GM12878 (cell line): Measurements from ENCODE around the gene LMX1A.

Experiments
- CBFB ChIP-seq: IDR thresholded peaks from 2 replicates; pipeline ENCODE4 v1.6.1; 2016; ENCODE audit warnings: antibody characterized with exemption, low read depth
- EP300 ChIP-seq, 2 experiments: fragments of 150-350 bp in 1 of 2; IDR thresholded peaks; 2 replicates each; pipeline ENCODE4 v1.6.1; 2011 to 2012; ENCODE audit warnings: low read depth in 2 of 2, low read length in 2 of 2, borderline replicate concordance in 1 of 2, improper control_type of control experiment in 1 of 2, inconsistent platforms in 1 of 2; ENCODE audit not compliant: control insufficient read depth in 1 of 2
- GABPA ChIP-seq: IDR thresholded peaks from 2 replicates; pipeline ENCODE4 v1.6.1; 2014; ENCODE audit warnings: antibody characterized with exemption, low read depth, mild to moderate bottlenecking, inconsistent platforms
- REST ChIP-seq: IDR thresholded peaks from 2 replicates; pipeline ENCODE4 v1.6.1; 2012; ENCODE audit warnings: mild to moderate bottlenecking, low read depth, low read length

- no peak for TF ChIP-seq EP300 (IDR thresholded peaks at IDR 0.05; ENCODE audit: borderline replicate concordance in 1 of 2, control insufficient read depth in 1 of 2, low read depth in 2 of 2, low read length in 2 of 2)
- TF ChIP-seq REST: no peak
- TF ChIP-seq CBFB: no peak
- no peak for TF ChIP-seq GABPA
Measured at GRCh38 chr1:165248969-165249571, 107.4 kb downstream of the LMX1A start.
